Renal cortical epithelial cell (primary cell): ENCODE measurements around the gene ARSD. TPM values are rescaled to one million over a fixed set of nuclear protein-coding genes. Genes with fewer than 3 reads are reported as not detected.
"Not testable (repeated sequence)": the region's sequence is repeated elsewhere in the genome, so short reads cannot be mapped to it uniquely, and the experiment has no call there.

Experiments
- DNase-seq: peaks from one replicate; pipeline ENCODE4 v3.0.0-alpha.2; 2011; ENCODE audit warnings: low read depth
- total RNA-seq: library from RNA; depleted of rRNA; stranded (reverse); fragments of >200 nt; gene quantifications from 2 replicates; pipeline ENCODE4 v1.2.3, GENCODE V29; 2014

ARSD gene
- total RNA-seq, 1 donor from 2014 or later: 108 TPM

- DNase-seq: peak; percentile 2
Measured at GRCh38 chrX:2933125-2933900, 4.2 kb upstream of the ARSD start.

- DNase-seq: no peak
Measured at GRCh38 chrX:2931612-2932011, 2.5 kb upstream of the ARSD start.

GRCh38 chrX:2931155-2931554 lies 2.0 kb upstream of the ARSD start:
- no peak for DNase-seq

- DNase-seq: peak; percentile 7
Measured at GRCh38 chrX:2928191-2928582, 952 bp downstream of the ARSD start.

DNA sequence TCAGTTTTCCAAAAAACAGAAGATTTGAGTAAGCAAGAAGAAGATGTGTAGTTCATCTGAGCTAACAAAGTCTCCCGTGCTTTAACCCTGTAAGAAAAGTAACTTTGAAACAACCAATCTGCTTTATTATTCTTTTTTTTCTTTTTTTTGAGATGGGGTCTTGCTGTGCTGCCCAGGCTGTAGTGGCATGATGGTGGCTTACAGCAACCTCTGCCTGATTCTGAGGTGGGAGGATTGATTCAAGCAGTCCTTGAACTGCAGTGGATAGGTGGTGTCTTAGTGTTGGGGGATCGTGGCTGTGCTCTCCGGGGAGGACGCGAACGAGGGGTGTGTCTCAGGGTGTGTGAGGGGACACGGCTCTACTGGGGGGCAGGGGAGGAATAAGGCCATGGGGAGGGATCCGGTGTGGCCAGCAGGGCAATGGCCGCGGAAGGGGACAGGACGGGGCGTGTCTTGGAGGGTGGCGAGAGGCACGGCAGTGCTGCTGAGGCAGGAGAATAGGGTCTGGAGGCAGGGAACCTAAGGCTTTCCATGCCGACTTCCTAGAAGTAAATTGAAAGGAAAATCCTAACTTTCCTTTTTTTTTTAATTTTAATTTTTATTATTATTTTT lies 2.4 kb downstream of the ARSD start:
- no peak for DNase-seq

DNA sequence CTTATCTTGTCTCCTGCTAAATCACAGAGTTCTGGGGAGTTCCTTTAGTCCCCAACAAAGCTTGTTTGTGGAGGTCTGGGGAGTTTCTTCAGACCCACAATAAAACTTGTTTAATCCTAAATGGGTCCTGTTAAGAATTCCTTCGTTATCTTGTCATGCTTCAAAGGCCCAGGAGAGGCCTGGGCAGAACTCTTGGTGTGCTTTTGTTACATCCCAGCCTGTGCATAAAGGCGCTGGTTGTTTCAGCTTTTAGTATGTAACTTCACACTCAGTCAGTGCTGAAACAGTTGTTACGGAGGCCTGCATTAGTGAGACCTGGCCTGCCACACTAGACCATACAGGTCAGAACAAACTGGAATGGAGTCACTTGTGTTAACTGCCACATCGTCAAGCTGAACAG lies 2.9 kb downstream of the ARSD start:
- not testable (repeated sequence) for DNase-seq

- no peak for DNase-seq
Measured at GRCh38 chrX:2924151-2924550, 5.0 kb downstream of the ARSD start.

- no peak for DNase-seq
Measured at GRCh38 chrX:2921750-2922149, 7.4 kb downstream of the ARSD start.

- no peak for DNase-seq
Measured at GRCh38 chrX:2921193-2921592, 7.9 kb downstream of the ARSD start.

- no peak for DNase-seq
Measured at GRCh38 chrX:2917767-2918166, 11.4 kb downstream of the ARSD start.

DNA sequence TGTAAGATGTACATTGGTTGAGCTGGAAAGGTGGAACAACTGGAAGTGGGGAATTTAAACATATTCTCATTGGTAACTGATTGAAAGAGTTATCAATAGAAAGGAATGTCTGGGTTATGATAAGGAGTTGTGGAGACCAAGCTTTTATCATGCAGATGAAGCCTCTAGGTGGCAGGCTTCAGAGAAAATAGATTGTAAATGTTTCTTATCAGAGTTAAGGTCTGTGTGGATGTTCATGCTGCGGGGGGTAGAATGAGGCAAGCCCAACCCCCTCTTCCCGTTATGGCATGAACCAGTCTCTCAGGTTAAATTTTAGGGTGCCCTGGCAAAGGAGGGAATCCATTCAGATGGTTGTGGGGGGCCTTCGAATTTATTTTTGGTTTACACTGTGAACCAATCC lies 16.0 kb downstream of the ARSD start:
- no peak for DNase-seq

GRCh38 chrX:2910109-2910508 lies 19.0 kb downstream of the ARSD start:
- DNase-seq: no peak

DNA sequence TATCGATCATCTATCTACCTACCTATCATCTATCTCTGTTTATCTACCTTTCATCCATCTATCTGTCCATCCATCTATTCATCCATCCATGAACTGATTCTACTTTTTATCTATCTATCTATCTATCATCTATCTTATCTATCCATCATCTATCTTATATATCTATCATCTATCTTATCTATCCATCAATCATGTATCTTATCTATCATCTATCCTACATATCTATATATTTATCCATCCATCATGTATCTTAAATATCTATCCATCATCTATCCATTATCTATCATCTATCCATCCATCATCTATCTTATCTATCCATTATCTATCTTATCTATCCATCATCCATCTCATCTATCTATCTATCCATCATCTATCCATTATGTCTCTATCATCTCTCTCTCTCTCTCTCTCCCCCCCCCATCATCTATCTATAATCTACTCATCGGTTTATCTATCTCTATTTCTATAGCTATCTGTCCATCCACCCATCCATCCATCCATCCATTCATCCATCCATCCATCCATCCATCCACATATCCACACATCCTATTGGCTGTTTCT lies 20.9 kb downstream of the ARSD start:
- DNase-seq: no peak

DNA sequence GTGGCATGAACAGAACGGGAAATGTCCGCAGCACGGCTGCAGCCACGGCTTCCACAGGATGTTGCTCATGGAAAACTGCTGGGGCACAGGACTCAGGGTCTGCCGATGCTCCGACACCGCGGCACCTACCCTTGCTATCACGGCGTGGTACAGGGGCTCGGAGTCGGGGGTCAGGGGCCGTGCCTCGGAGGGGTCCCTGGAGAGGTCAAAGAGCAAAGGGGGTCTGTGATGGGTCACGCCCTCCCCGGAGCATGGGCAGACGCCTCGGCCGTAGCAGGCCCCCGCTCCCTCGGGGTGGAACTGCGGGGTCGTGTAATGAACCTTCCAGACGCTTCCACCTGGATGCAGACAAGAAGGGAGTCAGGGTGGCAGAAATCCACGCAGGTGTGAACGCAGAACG lies 21.8 kb downstream of the ARSD start:
- no peak for DNase-seq

GRCh38 chrX:2903366-2903765 lies 25.8 kb downstream of the ARSD start:
- DNase-seq: no peak

GRCh38 chrX:2902841-2903240 lies 26.3 kb downstream of the ARSD start:
- no peak for DNase-seq

GRCh38 chrX:2901367-2902036 lies 27.6 kb downstream of the ARSD start:
- DNase-seq: peak; percentile 2

- DNase-seq: no peak
Measured at GRCh38 chrX:2898846-2899512, 30.2 kb downstream of the ARSD start.

GRCh38 chrX:2897690-2898623 lies 31.2 kb downstream of the ARSD start:
- peak; percentile 53 for DNase-seq

GRCh38 chrX:2897311-2897689 lies 31.8 kb downstream of the ARSD start:
- DNase-seq: no peak

DNA sequence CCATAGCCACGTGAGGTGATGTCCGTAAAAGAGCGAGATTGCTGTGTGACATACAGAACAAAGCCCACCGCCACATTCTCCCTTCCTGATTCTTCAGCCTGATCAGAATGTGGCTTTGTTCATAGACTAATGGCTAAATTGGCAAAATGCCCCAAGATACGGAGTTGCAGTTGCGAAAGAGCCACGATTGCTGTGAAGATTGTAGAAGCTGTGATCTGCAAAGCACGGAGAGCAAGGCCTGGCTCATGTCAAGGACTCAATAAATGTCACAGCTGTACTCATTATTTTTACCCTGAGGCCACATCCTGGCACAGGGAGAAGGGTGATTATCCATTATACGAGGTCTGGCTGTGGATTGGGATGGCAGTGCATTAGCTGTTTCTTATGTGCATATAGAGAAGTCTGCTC lies 34.2 kb downstream of the ARSD start:
- peak; percentile 68 for DNase-seq
